Measurements from ENCODE around the gene ATXN2L. TPM values are rescaled to one million over a fixed set of nuclear protein-coding genes. Genes with fewer than 3 reads are reported as not detected.

Gene ATXN2L
- total RNA-seq, 1 experiment from 2014 or later = 309 TPM

- H3K14ac ChIP-seq (ENCODE audit: insufficient read depth, low read length) = peak overlapping the region; percentile 75; the same call in 1 of the 2 replicates
- H3K9me3 ChIP-seq (ENCODE audit: control insufficient read depth, low read depth, low read length) = no peaks in the 10 kb centered on the region
- no peaks in the 10 kb centered on the region for H3K79me2 ChIP-seq (ENCODE audit: insufficient read depth, low read length)
- no peak overlapping the region for H2BK12ac ChIP-seq (ENCODE audit: insufficient read length, low read depth, low read length)
- H2BK120ac ChIP-seq (ENCODE audit: low read depth, low read length, poor library complexity, severe bottlenecking) = no peak overlapping the region
- peak overlapping the region; percentile 64 for H3K4me2 ChIP-seq (ENCODE audit: insufficient read depth, insufficient read length, low read length)
- no peak overlapping the region for H3K23ac ChIP-seq (ENCODE audit: insufficient read length, low read depth, low read length)
- H3K4me3 Mint-ChIP-seq = peak overlapping the region; percentile 87 to 95
- no peaks in the 10 kb centered on the region for H4K20me1 ChIP-seq (ENCODE audit: control insufficient read depth, insufficient read depth, insufficient read length)
- no peaks in the 10 kb centered on the region for H3K79me1 ChIP-seq (ENCODE audit: insufficient read depth, low read depth, low read length, poor library complexity, severe bottlenecking)
- no peak overlapping the region for H4K5ac ChIP-seq (ENCODE audit: insufficient read length, low read depth, low read length)
- H3K27me3 Mint-ChIP-seq (ENCODE audit: low read depth) = peaks cover 18% of the 10 kb centered on the region
- no peak overlapping the region for H2BK5ac ChIP-seq (ENCODE audit: insufficient read length, low read length)
- no peak overlapping the region for H3K56ac ChIP-seq (ENCODE audit: insufficient read length, low read depth, low read length)
- no peak for DNase-seq
- H4K8ac ChIP-seq (replicated peaks; ENCODE audit: insufficient read length, low read depth, low read length) = no peak overlapping the region
- H3K9ac ChIP-seq (ENCODE audit: extremely low read depth, insufficient read length, low read length) = peak overlapping the region; percentile 63
- no peak overlapping the region for H2BK15ac ChIP-seq (ENCODE audit: low read depth, low read length)
- H2BK20ac ChIP-seq (ENCODE audit: low read depth, low read length, poor library complexity, severe bottlenecking) = no peak overlapping the region
- H3K27me3 ChIP-seq (ENCODE audit: insufficient read depth, low read length) = peaks cover 6% of the 10 kb centered on the region; the same call in 1 of the 2 replicates
- H3K4me1 ChIP-seq (ENCODE audit: insufficient read depth, low read length) = peaks cover 6% of the 10 kb centered on the region; the same call in 1 of the 2 replicates
- H3K9me3 Mint-ChIP-seq = no peaks in the 10 kb centered on the region; a peak in 1 of 5 replicates
- H2AK5ac ChIP-seq (ENCODE audit: insufficient read length, low read length) = no peak overlapping the region
- no peak overlapping the region for H2AFZ ChIP-seq (ENCODE audit: low read length)
- H4K91ac ChIP-seq (ENCODE audit: insufficient read length, low read depth, low read length) = no peak overlapping the region
- WGBS (ENCODE audit: extremely low coverage, insufficient read length, low lambda C conversion rate) = no CpG with 5 or more reads among the region's 27 CpGs
- H3T11ph ChIP-seq (ENCODE audit: low read length) = no peak overlapping the region
- H3K18ac ChIP-seq (ENCODE audit: insufficient read length, low read depth, low read length) = peak overlapping the region; percentile 35
- H3K27ac ChIP-seq (ENCODE audit: insufficient read length, low read depth, low read length) = no peak overlapping the region
- no peak for TF ChIP-seq CTCF (conservative IDR thresholded peaks at IDR 0.05)
- peaks cover 4 to 8% (median 7%) of the 10 kb centered on the region in 3 experiments for H3K36me3 Mint-ChIP-seq (ENCODE audit: insufficient read depth in 1 of 3, low read depth in 3 of 3)
- peaks cover 33 to 68% of the 10 kb centered on the region in 2 experiments for H3K4me1 Mint-ChIP-seq
- H3K27ac Mint-ChIP-seq = peak overlapping the region in 2 of 3 experiments; percentile 32 to 95; a peak in 4 of 7 replicates
- H3K23me2 ChIP-seq (ENCODE audit: insufficient read length, low read depth, low read length, poor library complexity, severe bottlenecking) = peaks cover 11% of the 10 kb centered on the region
- H3K4ac ChIP-seq (ENCODE audit: low read depth, low read length) = no peak overlapping the region
These were observed 56.6 kb downstream of the ATXN2L start for GRCh38 chr16:28879261-28879840.

Measured in H9 (cell line).